Activated CD4-positive, alpha-beta T cell treated with anti-CD3 and anti-CD28 coated beads, Interleukin-10, Interleukin-2, amounts not matched to agents 100 ng/mL and 50 ng/mL, durations not matched to agents 16 hours and 8 hours (primary cell): ENCODE data around the gene EXT2.

Experiments used
- DNase-seq: peaks from one replicate; pipeline ENCODE4 v3.0.0-alpha.2; 2020

The EXT2 gene

GRCh38 chr11:44095506-44096359 is at the start of gene EXT2:
Gene EXT2 (plus strand): TSS chr11:44095678. CDS start chr11:44107713, 12,035 bp downstream.
- DNase-seq, result peak; percentile 92

GRCh38 chr11:44046182-44046581 is 49.3 kb upstream of the EXT2 start:
- no peak for DNase-seq

DNA sequence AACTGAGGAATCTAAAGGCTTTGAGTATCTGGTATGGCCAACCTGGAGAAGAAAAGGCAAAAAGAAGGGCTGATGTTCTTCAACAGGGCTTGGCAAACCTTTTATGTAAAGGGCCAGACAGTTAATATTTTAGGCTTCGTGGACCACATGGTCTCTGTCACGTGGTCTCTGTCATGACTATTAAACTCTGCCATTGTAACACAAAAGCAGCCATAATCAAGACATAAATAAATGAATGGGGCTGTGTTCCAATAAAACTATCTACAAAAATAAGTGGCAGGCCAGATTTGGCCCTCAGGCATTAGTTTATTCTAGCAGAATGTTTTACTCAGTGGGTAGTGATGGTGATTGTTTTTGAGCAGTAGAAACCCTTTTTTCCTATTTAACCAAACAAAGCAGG is 48.2 kb upstream of the EXT2 start:
- DNase-seq, result no peak

DNA sequence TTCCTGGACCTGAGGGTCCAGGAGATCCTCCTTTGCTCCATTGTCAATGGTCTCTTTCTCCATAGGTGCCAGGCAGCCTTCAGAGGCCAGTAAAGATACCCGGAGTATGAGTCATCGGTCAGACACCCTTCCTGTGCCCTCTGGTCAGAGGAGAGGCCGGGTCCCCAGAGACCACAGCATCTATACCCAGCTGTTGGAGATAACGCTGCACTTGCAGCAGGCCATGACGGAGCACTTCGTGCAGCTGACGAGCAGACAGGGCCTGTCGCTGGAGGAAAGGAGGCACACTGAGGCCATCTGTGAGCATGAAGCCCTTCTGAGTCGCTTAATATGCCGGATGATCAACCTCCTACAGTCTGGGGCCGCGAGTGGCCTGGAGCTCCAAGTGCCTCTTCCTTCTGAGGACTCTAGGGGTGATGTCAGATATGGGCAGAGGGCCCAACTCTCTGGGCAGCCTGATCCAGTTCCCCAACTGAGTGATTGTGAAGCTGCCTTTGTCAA is 47.5 kb upstream of the EXT2 start, which contains the start of gene ACCSL:
ACCSL (plus strand) TSS at position 51 of the 501 bp plus-strand sequence; CDS start at position 107, 56 bp downstream.
- DNase-seq, result no peak

- no peak for DNase-seq
Measured at GRCh38 chr11:44049832-44050231, 45.6 kb upstream of the EXT2 start.

- no peak for DNase-seq
Measured at GRCh38 chr11:44051171-44051570, 44.3 kb upstream of the EXT2 start.

GRCh38 chr11:44057340-44057739 is 38.1 kb upstream of the EXT2 start:
- no peak for DNase-seq

GRCh38 chr11:44058275-44058674 is 37.2 kb upstream of the EXT2 start:
- no peak for DNase-seq

DNA sequence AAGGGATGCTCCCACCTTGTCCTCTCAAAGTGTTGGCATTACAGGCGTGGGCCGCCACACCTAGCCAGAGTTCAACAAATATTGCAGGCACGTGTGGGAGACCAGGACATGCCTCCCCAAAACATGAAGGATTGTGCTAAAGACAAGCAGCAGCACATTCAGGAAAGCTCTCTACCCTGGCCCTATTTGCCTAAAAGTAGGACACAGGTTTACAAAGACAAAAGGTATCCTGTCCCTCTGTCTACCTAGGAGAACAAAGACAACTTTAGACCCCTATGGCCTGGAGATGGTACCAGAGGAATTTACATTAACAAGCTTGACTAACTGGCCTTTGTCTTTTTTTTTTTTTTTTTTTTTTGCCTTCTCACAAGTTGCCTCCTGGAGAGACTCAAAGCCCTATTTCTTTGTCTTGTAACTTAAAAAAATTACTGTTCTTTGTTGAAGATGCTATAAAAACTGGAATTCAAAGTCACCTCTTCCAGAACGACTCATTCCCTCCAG is 30.3 kb upstream of the EXT2 start:
- no peak for DNase-seq

GRCh38 chr11:44065841-44066731 is 29.4 kb upstream of the EXT2 start, which contains the start of gene ACCS:
Gene ACCS (plus strand): TSS chr11:44066270. CDS start chr11:44067628, 1,358 bp downstream.
- DNase-seq, result peak; percentile 93

DNA sequence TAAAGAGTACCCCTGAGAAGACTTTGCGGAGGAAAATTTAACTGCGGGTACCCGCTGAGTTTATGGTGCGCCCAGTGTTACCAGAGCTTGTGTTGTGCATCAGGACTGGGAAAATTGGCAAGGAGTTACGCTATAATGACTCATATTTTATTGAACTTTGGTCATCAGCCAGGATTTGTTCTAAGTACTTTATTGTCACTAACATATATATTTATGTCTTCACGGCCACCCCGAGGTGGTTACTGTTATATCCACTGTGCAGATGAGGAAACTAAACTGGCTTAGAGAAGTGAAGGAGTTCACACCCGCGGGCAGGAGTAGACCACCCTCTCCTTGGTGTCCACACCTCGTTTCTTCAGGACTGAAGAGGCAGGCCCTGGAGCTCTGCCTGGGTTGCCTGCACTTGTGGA is 28.7 kb upstream of the EXT2 start:
- DNase-seq, result no peak

DNA sequence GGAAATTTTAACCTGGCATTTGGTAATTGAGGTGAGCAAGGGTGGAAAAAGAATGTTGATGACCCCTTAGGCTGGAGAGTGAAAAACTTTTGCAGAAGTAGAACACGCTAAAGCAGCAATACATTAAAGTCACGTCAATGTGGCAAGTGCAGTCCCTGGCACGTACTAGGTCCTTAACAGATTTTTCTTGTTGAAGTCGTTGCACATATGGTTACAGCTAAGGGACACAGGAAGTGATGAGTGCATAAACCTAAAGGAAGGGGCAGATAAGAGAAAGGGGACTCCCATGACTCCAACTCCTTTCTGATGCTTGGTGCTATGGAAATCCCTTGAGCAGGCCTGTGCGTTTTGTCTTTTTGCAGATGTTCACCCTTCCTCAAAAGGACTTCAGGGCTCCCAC is 28.2 kb upstream of the EXT2 start:
- no peak for DNase-seq

GRCh38 chr11:44068180-44068579 is 27.3 kb upstream of the EXT2 start:
- no peak for DNase-seq

- no peak for DNase-seq
Measured at GRCh38 chr11:44071157-44071556, 24.3 kb upstream of the EXT2 start.

DNA sequence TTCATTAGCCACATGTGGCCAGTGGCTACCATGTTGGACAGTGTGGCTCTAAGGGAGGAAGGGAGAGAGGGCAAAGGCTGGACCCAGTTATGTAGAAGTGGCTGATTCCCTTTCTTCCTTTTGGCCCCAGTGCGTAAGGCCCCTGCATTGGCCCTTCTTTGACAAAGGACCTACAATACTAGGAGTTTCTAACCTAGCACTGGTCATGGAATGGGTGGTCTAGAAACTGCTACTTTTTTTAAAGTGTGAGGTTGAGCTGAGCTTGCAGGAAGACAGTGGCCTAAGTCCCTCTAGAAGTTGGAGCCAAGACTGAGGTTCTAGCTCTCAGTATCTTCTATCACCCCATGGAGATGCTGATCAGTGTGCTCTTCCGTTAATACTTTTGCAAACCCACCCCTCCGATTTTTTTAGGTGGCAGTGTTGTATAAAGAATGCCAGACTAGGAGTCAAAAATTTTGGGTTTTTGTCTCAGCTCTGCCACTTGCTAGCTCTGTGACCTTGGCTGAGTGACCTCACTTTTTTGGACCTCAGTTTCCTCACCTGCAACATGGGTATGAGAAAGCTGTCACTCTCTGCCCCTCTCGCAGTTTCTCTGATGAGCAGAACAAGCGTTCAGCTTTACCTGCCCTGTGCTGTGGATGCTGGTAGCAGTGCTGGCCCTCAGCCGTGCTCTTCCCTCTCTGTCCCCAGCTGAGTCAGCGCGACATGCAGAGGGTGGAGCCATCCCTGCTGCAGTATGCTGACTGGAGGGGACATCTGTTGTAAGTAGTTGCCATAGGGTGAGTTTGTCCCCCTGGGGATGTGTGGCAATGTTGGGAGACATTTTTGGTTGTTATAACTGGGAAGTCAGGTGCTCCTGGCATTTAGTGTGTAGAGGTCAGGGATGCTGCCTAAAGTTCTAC is 22.5 kb upstream of the EXT2 start:
- DNase-seq, result no peak

DNA sequence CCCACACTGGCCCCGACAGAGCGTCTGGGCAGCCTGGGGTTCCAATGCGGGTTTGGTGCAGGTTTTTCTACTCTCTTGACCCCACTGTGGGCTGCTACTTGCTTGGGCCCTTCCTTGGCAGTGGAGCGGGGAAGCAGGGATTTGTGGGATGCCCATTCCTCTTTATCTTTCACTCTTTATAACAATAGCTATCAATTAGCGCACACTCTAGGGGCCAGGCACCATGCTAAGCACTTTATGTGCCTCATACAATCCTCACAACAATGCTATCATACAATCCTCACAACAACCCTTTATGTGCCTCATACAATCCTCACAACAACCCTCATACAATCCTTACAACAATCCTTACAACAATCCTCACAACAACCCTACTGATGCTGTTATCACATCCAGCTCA is 16.7 kb upstream of the EXT2 start:
- no peak for DNase-seq

DNA sequence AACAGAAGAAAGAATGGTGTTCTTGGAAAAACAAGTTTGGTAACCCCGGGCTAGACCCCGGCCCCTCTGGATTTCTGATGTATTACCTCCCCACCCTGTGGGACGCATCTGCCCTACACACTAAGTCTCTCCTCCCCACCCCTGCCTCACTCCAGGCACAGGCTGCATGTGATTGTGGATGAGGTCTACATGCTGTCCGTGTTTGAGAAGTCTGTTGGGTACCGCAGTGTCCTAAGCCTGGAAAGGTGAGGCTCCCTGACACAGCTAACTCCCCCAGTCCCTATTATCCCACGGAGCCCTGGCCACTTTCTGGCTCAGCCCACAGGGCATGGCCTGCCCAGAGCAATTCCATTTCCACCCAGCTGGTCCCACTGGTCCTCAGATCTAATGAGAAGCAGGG is 16.1 kb upstream of the EXT2 start:
- no peak for DNase-seq

GRCh38 chr11:44080951-44081350 is 14.5 kb upstream of the EXT2 start:
- no peak for DNase-seq

DNA sequence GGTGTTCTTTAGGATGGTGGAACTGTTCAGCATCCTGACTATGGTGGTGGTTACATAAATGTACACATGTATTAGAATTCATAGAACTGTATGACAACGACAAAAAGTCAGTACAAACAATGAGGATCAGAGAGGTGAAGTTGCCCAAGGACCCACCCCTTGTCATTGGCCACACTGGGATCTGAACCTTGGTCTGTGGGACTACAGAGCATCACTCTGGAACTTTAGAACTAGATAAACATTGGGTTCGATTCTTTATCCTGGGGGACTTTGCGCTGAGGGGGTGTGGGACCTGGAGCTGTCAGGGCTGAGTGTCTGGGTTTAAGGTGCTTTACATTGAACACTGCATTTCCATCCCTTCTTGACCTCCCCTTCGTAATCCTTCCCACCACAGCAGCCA is 12.8 kb upstream of the EXT2 start:
- DNase-seq, result no peak

- DNase-seq, result no peak
Measured at GRCh38 chr11:44083433-44083832, 12.0 kb upstream of the EXT2 start.

DNA sequence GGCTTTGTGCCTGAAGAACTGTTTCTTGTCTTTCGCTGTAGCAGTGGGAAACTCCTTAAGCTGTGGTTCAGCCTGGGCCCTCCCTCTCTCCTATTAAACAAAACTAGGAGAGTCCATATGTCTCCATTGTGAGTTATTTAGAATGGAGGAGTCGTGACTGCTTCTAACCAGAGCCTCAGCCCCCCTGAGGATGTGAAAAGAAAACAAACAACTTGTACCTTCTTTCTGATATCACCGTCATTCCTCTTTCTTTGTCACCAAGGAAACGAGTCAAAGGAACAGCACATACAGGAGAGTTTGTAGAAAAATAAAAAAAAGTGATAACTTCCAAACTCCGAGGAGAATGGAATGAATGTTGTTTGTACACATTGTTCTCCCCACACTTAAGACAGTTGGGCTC is 11.6 kb upstream of the EXT2 start:
- no peak for DNase-seq

- no peak for DNase-seq
Measured at GRCh38 chr11:44085330-44085729, 10.1 kb upstream of the EXT2 start.
